ENCODE results near the gene URAD. TPM values are rescaled to one million over a fixed set of nuclear protein-coding genes. Genes with fewer than 3 reads are reported as not detected.

URAD gene
- total RNA-seq, 1 donor from 2014 or later = not detected

GRCh38 chr13:28022848-28023518, 34.5 kb upstream of the URAD start:
- Mint-ChIP-seq H3K27ac (ENCODE audit: unreplicated experiment) (no peak overlapping the region), H3K4me3 (ENCODE audit: unreplicated experiment) (no peak overlapping the region), H3K36me3 (ENCODE audit: low read depth, unreplicated experiment) (no peaks in the 10 kb centered on the region), H3K9me3 (ENCODE audit: unreplicated experiment) (peaks cover 4% of the 10 kb centered on the region), H3K27me3 (ENCODE audit: unreplicated experiment) (peaks cover 1% of the 10 kb centered on the region), H3K4me1 (ENCODE audit: unreplicated experiment) (peaks cover 8% of the 10 kb centered on the region)
- no peak for TF ChIP-seq CTCF (IDR thresholded peaks at IDR 0.05; ENCODE audit: unreplicated experiment)
- no peak for DNase-seq (ENCODE audit: low spot score)

GRCh38 chr13:28014301-28014700, 25.8 kb upstream of the URAD start:
- H3K27me3 Mint-ChIP-seq (ENCODE audit: unreplicated experiment) = peaks cover 2% of the 10 kb centered on the region
- H3K27ac Mint-ChIP-seq (ENCODE audit: unreplicated experiment) = no peak overlapping the region
- no peak for DNase-seq (ENCODE audit: low spot score)
- no peaks in the 10 kb centered on the region for H3K9me3 Mint-ChIP-seq (ENCODE audit: unreplicated experiment)
- H3K4me1 Mint-ChIP-seq (ENCODE audit: unreplicated experiment) = peaks cover 2% of the 10 kb centered on the region
- H3K36me3 Mint-ChIP-seq (ENCODE audit: low read depth, unreplicated experiment) = no peaks in the 10 kb centered on the region
- H3K4me3 Mint-ChIP-seq (ENCODE audit: unreplicated experiment) = no peak overlapping the region
- TF ChIP-seq CTCF (IDR thresholded peaks at IDR 0.05; ENCODE audit: unreplicated experiment) = no peak

GRCh38 chr13:28013482-28013881, 25.0 kb upstream of the URAD start:
- no peak for DNase-seq (ENCODE audit: low spot score)
- no peak overlapping the region for H3K4me3 Mint-ChIP-seq (ENCODE audit: unreplicated experiment)
- no peaks in the 10 kb centered on the region for H3K9me3 Mint-ChIP-seq (ENCODE audit: unreplicated experiment)
- H3K4me1 Mint-ChIP-seq (ENCODE audit: unreplicated experiment) = peaks cover 2% of the 10 kb centered on the region
- no peaks in the 10 kb centered on the region for H3K36me3 Mint-ChIP-seq (ENCODE audit: low read depth, unreplicated experiment)
- peaks cover 2% of the 10 kb centered on the region for H3K27me3 Mint-ChIP-seq (ENCODE audit: unreplicated experiment)
- H3K27ac Mint-ChIP-seq (ENCODE audit: unreplicated experiment) = no peak overlapping the region
- no peak for TF ChIP-seq CTCF (IDR thresholded peaks at IDR 0.05; ENCODE audit: unreplicated experiment)

GRCh38 chr13:28012896-28013295, 24.4 kb upstream of the URAD start:
- no peak overlapping the region for H3K4me3 Mint-ChIP-seq (ENCODE audit: unreplicated experiment)
- H3K27ac Mint-ChIP-seq (ENCODE audit: unreplicated experiment) = no peak overlapping the region
- H3K4me1 Mint-ChIP-seq (ENCODE audit: unreplicated experiment) = peaks cover 2% of the 10 kb centered on the region
- no peaks in the 10 kb centered on the region for H3K36me3 Mint-ChIP-seq (ENCODE audit: low read depth, unreplicated experiment)
- H3K27me3 Mint-ChIP-seq (ENCODE audit: unreplicated experiment) = peaks cover 2% of the 10 kb centered on the region
- no peak for DNase-seq (ENCODE audit: low spot score)
- no peaks in the 10 kb centered on the region for H3K9me3 Mint-ChIP-seq (ENCODE audit: unreplicated experiment)
- TF ChIP-seq CTCF (IDR thresholded peaks at IDR 0.05; ENCODE audit: unreplicated experiment) = no peak

GRCh38 chr13:28012383-28012782, 23.9 kb upstream of the URAD start:
- no peaks in the 10 kb centered on the region for H3K36me3 Mint-ChIP-seq (ENCODE audit: low read depth, unreplicated experiment)
- H3K4me1 Mint-ChIP-seq (ENCODE audit: unreplicated experiment) = peaks cover 2% of the 10 kb centered on the region
- H3K9me3 Mint-ChIP-seq (ENCODE audit: unreplicated experiment) = no peaks in the 10 kb centered on the region
- no peak for TF ChIP-seq CTCF (IDR thresholded peaks at IDR 0.05; ENCODE audit: unreplicated experiment)
- no peak overlapping the region for H3K27ac Mint-ChIP-seq (ENCODE audit: unreplicated experiment)
- H3K4me3 Mint-ChIP-seq (ENCODE audit: unreplicated experiment) = no peak overlapping the region
- DNase-seq (ENCODE audit: low spot score) = no peak
- peaks cover 2% of the 10 kb centered on the region for H3K27me3 Mint-ChIP-seq (ENCODE audit: unreplicated experiment)

Data from endothelial cell (in vitro differentiated cells).